Neural crest cell (in vitro differentiated cells): ENCODE data around the gene ZFP92. TPM values are rescaled to one million over a fixed set of nuclear protein-coding genes. Genes with fewer than 3 reads are reported as not detected.

Source experiments
- DNase-seq: peaks from one replicate; pipeline ENCODE4 v3.0.0; 2021; ENCODE audit warnings: low read depth, mixed read lengths, low spot score
- H3K27ac Mint-ChIP-seq: one replicate; pipeline ENCODE4 v1.8.0; 2021; ENCODE audit warnings: mild to moderate bottlenecking, mixed read lengths; ENCODE audit not compliant: unreplicated experiment
- H3K27me3 Mint-ChIP-seq: 2 replicates; pipeline ENCODE4 v1.8.0; 2021; ENCODE audit warnings: low read depth, mild to moderate bottlenecking, mixed read lengths
- H3K36me3 Mint-ChIP-seq: 2 replicates; pipeline ENCODE4 v1.8.0; 2021; ENCODE audit warnings: low read depth, mild to moderate bottlenecking, mixed read lengths
- H3K4me1 Mint-ChIP-seq: 2 replicates; pipeline ENCODE4 v1.8.0; 2021; ENCODE audit warnings: mixed read lengths
- H3K4me3 Mint-ChIP-seq: one replicate; pipeline ENCODE4 v1.8.0; 2021; ENCODE audit warnings: mild to moderate bottlenecking, mixed read lengths
- H3K9me3 Mint-ChIP-seq: 2 replicates; pipeline ENCODE4 v1.8.0; 2021; ENCODE audit warnings: mixed read lengths
- total RNA-seq: library from RNA; stranded (reverse); gene quantifications from 2 replicates; pipeline ENCODE4 v1.2.1, GENCODE V29; 2021
- TF ChIP-seq, protein P1 (sequence below): fragments of 200-600 bp; sonication (generic); conservative IDR thresholded peaks from 2 replicates; pipeline ENCODE4 v1.5.0; 2021; ENCODE audit warnings: antibody characterized with exemption, mild to moderate bottlenecking

Gene ZFP92
- total RNA-seq, 1 donor from 2014 or later: 0.23 TPM

GRCh38 chrX:153456161-153456560, 44.9 kb downstream of the ZFP92 start:
- Mint-ChIP-seq H3K27ac (no peak overlapping the region), H3K4me1 (no peaks in the 10 kb centered on the region), H3K27me3 (no peaks in the 10 kb centered on the region), H3K9me3 (no peaks in the 10 kb centered on the region), H3K4me3 (no peak overlapping the region), H3K36me3 (peaks cover 9% of the 10 kb centered on the region)
- TF ChIP-seq, protein P1, sequence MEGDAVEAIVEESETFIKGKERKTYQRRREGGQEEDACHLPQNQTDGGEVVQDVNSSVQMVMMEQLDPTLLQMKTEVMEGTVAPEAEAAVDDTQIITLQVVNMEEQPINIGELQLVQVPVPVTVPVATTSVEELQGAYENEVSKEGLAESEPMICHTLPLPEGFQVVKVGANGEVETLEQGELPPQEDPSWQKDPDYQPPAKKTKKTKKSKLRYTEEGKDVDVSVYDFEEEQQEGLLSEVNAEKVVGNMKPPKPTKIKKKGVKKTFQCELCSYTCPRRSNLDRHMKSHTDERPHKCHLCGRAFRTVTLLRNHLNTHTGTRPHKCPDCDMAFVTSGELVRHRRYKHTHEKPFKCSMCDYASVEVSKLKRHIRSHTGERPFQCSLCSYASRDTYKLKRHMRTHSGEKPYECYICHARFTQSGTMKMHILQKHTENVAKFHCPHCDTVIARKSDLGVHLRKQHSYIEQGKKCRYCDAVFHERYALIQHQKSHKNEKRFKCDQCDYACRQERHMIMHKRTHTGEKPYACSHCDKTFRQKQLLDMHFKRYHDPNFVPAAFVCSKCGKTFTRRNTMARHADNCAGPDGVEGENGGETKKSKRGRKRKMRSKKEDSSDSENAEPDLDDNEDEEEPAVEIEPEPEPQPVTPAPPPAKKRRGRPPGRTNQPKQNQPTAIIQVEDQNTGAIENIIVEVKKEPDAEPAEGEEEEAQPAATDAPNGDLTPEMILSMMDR: no peak
- DNase-seq: no peak

DNA sequence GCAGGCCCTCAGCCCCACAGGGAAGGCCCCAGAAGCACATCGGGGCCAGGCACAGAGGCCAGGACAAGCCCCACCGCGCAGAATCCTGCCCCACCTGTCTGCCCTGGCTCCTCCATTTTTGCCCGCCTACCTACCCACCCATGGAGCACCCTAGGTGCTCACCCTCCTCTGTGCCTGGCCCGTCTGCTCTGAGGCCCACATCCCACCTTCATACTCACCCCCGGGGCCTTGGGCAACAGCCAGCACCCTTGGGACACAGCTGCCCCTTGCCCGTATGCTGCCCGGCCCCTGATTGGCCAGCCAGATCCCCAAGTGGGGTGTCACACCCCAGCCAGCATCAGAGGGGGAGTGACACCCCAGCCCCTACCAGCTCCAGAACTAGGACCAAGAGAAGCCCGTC, 45.4 kb downstream of the ZFP92 start:
- TF ChIP-seq, protein P1: no peak
- H3K27ac Mint-ChIP-seq: no peak overlapping the region
- H3K4me1 Mint-ChIP-seq: no peaks in the 10 kb centered on the region
- H3K27me3 Mint-ChIP-seq: no peaks in the 10 kb centered on the region
- peaks cover 9% of the 10 kb centered on the region for H3K36me3 Mint-ChIP-seq
- no peak overlapping the region for H3K4me3 Mint-ChIP-seq
- no peaks in the 10 kb centered on the region for H3K9me3 Mint-ChIP-seq
- DNase-seq: no peak

GRCh38 chrX:153457136-153457825, 46.0 kb downstream of the ZFP92 start:
- H3K4me3 Mint-ChIP-seq: no peak overlapping the region
- no peak overlapping the region for H3K27ac Mint-ChIP-seq
- no peak for DNase-seq
- TF ChIP-seq, protein P1: no peak
- no peaks in the 10 kb centered on the region for H3K27me3 Mint-ChIP-seq
- no peaks in the 10 kb centered on the region for H3K9me3 Mint-ChIP-seq
- no peaks in the 10 kb centered on the region for H3K4me1 Mint-ChIP-seq
- peaks cover 9% of the 10 kb centered on the region for H3K36me3 Mint-ChIP-seq

DNA sequence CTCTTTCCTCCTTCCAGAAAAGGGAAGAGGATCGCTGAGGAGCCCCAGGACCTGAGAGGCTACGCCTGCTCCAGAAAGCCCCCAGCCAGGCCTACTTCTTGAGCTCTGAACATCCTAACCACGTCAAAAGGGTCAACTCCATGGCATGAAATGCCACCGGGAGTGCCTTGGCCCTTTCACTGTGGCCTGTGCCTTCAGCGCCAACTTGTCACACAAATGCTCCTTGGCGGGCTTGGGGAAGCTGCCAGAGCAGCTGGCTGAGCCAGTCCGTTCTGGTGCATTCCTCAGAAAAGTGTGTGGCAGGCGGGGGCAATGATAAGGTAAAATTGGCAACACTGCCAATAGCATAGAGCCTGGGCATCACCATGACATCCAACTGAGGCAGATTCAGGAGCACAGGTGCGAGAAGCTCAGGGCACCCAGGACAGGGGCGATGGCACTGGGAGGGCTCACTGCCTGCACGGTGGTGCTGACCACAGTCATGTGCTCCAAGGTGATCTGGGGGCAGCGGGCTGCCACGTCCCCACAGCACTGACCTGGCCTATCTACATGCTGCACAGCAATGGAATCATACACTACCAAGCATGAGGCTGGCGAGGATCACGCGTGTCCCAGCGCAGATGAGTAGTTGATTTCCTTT, 46.7 kb downstream of the ZFP92 start:
- Mint-ChIP-seq H3K36me3 (peaks cover 9% of the 10 kb centered on the region), H3K4me1 (no peaks in the 10 kb centered on the region), H3K9me3 (no peaks in the 10 kb centered on the region), H3K4me3 (no peak overlapping the region), H3K27me3 (no peaks in the 10 kb centered on the region), H3K27ac (no peak overlapping the region)
- TF ChIP-seq, protein P1: no peak
- no peak for DNase-seq

DNA sequence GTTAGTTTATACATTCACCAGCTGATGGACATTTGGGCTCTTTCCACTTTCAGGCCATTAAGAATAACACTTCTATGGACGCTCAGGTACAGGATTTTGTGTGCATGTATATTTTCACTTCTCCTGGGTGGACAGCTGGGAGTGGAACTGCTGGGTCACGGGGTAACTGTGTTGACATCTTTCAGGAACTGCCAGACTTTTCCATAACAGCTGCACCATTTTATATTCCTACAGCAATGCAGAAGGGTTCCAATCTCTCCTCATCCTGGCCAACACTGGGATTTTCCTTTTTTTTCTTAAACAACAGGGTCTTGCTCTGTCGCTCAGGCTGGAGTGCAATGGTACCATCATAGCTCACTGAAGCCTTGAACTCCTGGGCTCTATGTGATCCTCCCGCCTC, 47.2 kb downstream of the ZFP92 start:
- Mint-ChIP-seq H3K27ac (no peak overlapping the region), H3K4me3 (no peak overlapping the region), H3K4me1 (no peaks in the 10 kb centered on the region), H3K27me3 (no peaks in the 10 kb centered on the region), H3K9me3 (no peaks in the 10 kb centered on the region), H3K36me3 (peaks cover 7% of the 10 kb centered on the region)
- no peak for DNase-seq
- TF ChIP-seq, protein P1: no peak
